Loucy (cell line): ENCODE measurements around the gene FGFBP3.

Experiments
- EZH2phosphoT487 ChIP-seq: fragments of 200-600 bp; IDR thresholded peaks from 2 replicates; pipeline ENCODE4 v1.6.1; 2018; ENCODE audit warnings: antibody characterized with exemption, mild to moderate bottlenecking, moderate library complexity, borderline replicate concordance
- TF ChIP-seq, protein P1 (sequence below): fragments of 200-600 bp; sonication (generic); conservative IDR thresholded peaks from 2 replicates; pipeline ENCODE4 v1.5.1; 2014; ENCODE audit warnings: mild to moderate bottlenecking, antibody characterized with exemption, low read length

GRCh38 chr10:91885362-91886079, 23.8 kb downstream of the FGFBP3 start:
- TF ChIP-seq, protein P1, sequence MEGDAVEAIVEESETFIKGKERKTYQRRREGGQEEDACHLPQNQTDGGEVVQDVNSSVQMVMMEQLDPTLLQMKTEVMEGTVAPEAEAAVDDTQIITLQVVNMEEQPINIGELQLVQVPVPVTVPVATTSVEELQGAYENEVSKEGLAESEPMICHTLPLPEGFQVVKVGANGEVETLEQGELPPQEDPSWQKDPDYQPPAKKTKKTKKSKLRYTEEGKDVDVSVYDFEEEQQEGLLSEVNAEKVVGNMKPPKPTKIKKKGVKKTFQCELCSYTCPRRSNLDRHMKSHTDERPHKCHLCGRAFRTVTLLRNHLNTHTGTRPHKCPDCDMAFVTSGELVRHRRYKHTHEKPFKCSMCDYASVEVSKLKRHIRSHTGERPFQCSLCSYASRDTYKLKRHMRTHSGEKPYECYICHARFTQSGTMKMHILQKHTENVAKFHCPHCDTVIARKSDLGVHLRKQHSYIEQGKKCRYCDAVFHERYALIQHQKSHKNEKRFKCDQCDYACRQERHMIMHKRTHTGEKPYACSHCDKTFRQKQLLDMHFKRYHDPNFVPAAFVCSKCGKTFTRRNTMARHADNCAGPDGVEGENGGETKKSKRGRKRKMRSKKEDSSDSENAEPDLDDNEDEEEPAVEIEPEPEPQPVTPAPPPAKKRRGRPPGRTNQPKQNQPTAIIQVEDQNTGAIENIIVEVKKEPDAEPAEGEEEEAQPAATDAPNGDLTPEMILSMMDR: no peak
- TF ChIP-seq EZH2phosphoT487: no peak
